Measurements from ENCODE around the gene RABAC1.

- no peak for TF ChIP-seq CTCF (IDR thresholded peaks at IDR 0.05; ENCODE audit: low read length)
- no peak for TF ChIP-seq EZH2 (IDR thresholded peaks at IDR 0.05; ENCODE audit: borderline replicate concordance, low read length)
Observed at GRCh38 chr19:41988947-41989346, 29.8 kb upstream of the RABAC1 start.

All from OCI-LY1 (cell line).